Large intestine (tissue), 3 donors: ENCODE measurements around the gene SLC22A1. TPM values are rescaled to one million over a fixed set of nuclear protein-coding genes. Genes with fewer than 3 reads are reported as not detected.
"Not testable (repeated sequence)": the region's sequence is repeated elsewhere in the genome, so short reads cannot be mapped to it uniquely, and the experiment has no call there.

ENCODE experiments used
- DNase-seq, 2 donors: peaks; one replicate each; pipeline versions ENCODE4 v3.0.0 to v3.0.0-alpha.2; 2013
- H3K27ac ChIP-seq: one replicate; pipeline ENCODE4 v1.5.1; 2013; ENCODE audit warnings: low read length
- H3K27me3 ChIP-seq: 2 replicates; pipeline ENCODE4 v1.6.1; 2013; ENCODE audit warnings: low read length; ENCODE audit not compliant: control insufficient read depth, insufficient read depth
- H3K36me3 ChIP-seq: 2 replicates; pipeline ENCODE4 v1.6.1; 2013; ENCODE audit warnings: low read length; ENCODE audit not compliant: control insufficient read depth, insufficient read depth
- H3K4me1 ChIP-seq: one replicate; pipeline ENCODE4 v1.6.1; 2013; ENCODE audit warnings: low read length; ENCODE audit not compliant: control insufficient read depth, insufficient read depth
- H3K4me3 ChIP-seq: one replicate; pipeline ENCODE4 v1.5.1; 2013; ENCODE audit warnings: low read length
- H3K9me3 ChIP-seq: one replicate; pipeline ENCODE4 v1.6.1; 2013; ENCODE audit warnings: mild to moderate bottlenecking, low read depth, low read length, moderate library complexity; ENCODE audit not compliant: control insufficient read depth
- WGBS: methylation state at CpG from one replicate; pipeline ENCODE4 v1.1.5; 2013; ENCODE audit warnings: low lambda C conversion rate; ENCODE audit not compliant: insufficient coverage; 5-methylcytosine and 5-hydroxymethylcytosine counted together
- polyA plus RNA-seq: library from polyadenylated mRNA; unstranded; fragments of 120-200 nt; gene quantifications from one replicate; pipeline ENCODE4 v1.2.1, GENCODE V29; 2013

SLC22A1 gene
- polyA plus RNA-seq, 1 donor = 0.57 TPM

DNA sequence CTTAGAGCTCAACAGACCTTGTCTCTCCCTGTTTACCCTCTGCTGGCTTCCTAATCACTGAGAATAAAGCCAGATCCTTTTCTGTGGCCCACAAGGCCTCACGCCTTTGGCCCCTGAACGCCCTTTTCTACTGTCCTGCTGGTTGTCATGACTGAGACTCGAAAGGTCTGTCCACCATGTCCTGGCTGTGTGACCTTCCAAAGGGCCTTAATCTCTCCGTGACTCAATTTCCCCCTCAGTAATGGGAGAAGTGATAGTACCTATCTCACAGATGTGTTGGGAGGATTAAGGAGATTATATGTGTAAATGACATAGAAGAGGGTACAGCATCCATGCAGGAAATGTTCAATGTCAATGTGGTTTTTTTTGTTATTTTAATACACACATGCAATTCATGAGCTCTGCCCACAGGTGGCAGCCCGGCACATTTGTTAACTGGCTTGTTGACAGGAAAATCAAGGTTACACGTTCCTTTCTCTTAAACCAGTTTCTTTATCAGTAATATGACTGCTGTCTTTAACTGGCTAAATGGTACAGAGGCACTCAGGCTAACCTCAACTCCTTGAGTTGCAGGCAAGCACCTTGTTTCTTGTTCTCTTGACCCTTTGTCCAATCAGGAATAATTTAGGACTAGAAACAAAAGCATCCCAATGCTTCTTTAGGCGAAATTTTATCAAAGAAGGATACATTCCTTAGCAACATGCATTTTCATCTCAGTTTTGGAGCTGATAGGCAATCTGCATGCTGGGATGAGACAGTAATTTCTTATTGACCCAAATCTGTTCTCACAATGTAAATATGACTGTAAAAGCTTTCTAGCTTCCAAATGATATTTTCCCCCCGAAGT is 16.6 kb downstream of the SLC22A1 start:
- no peak overlapping the region for H3K27ac ChIP-seq
- WGBS = no CpG with 5 or more reads among the region's 8 CpGs
- no peaks in the 10 kb centered on the region for H3K9me3 ChIP-seq
- peaks cover 47% of the 10 kb centered on the region for H3K4me1 ChIP-seq
- DNase-seq = peak; percentile 44 to 73
- no peak overlapping the region for H3K4me3 ChIP-seq
- no peaks in the 10 kb centered on the region for H3K36me3 ChIP-seq
- no peaks in the 10 kb centered on the region for H3K27me3 ChIP-seq

DNA sequence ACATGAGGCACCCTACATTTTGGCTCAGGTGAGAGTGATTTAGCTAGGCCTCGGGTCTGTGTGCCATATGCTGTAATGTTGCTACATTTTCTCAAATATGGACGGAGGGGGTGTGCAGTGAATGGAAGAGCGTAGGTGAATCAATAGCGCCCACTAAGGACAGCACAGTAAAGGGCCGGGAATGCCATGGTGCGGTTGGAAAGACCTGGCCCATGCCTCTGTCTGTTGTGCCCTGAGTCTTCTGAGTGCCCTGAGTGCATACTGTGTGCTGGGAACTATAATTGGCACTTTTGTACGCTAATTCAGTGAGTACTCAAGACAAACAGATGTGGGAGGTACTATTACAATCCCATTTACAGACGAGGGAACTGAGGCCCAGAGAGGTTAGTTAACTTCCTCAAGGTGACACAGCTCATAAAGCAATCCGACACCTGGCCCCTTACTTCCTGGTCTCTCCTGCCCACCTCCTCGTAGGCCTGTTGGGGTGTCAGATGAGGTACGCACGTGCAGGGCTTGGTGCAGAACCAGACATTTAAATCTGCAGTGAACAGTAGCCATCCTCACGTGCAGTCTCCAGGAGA is 17.3 kb downstream of the SLC22A1 start:
- no peak overlapping the region for H3K27ac ChIP-seq

DNA sequence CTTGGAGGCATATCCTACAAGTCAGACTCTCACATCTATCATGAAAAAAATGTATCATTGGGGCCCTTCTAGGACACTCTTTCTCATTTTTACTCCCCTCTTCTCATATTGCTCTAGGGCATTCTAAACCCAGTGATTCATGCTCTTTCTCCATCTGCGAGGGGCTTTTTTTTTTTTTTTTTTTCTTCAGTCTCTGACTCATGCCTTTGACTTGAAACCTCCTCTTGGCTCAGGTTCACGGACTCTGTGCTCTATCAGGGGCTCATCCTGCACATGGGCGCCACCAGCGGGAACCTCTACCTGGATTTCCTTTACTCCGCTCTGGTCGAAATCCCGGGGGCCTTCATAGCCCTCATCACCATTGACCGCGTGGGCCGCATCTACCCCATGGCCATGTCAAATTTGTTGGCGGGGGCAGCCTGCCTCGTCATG is 17.8 kb downstream of the SLC22A1 start:
- Histone ChIP-seq H3K9me3 (no peaks in the 10 kb centered on the region), H3K27me3 (no peaks in the 10 kb centered on the region), H3K36me3 (no peaks in the 10 kb centered on the region), H3K27ac (no peak overlapping the region), H3K4me3 (no peak overlapping the region), H3K4me1 (peaks cover 46% of the 10 kb centered on the region)
- WGBS = 77% methylated on average over 2 of the region's 12 CpGs
- DNase-seq = no peak

More for the DNA sequence above, 17.3 kb downstream of the SLC22A1 start:
- Histone ChIP-seq H3K27me3 (no peaks in the 10 kb centered on the region), H3K36me3 (no peaks in the 10 kb centered on the region), H3K4me1 (peaks cover 47% of the 10 kb centered on the region), H3K9me3 (no peaks in the 10 kb centered on the region), H3K4me3 (no peak overlapping the region)
- WGBS = no CpG with 5 or more reads among the region's 13 CpGs
- DNase-seq = no peak

- not testable (repeated sequence) for H3K36me3 ChIP-seq, H3K9me3 ChIP-seq, DNase-seq, H3K4me3 ChIP-seq, H3K27ac ChIP-seq, H3K27me3 ChIP-seq
- H3K4me1 ChIP-seq = peaks cover 35% of the 10 kb centered on the region
- no CpG with 5 or more reads among the region's 3 CpGs for WGBS
These were observed 18.9 kb downstream of the SLC22A1 start for GRCh38 chr6:160140493-160140892.

DNA sequence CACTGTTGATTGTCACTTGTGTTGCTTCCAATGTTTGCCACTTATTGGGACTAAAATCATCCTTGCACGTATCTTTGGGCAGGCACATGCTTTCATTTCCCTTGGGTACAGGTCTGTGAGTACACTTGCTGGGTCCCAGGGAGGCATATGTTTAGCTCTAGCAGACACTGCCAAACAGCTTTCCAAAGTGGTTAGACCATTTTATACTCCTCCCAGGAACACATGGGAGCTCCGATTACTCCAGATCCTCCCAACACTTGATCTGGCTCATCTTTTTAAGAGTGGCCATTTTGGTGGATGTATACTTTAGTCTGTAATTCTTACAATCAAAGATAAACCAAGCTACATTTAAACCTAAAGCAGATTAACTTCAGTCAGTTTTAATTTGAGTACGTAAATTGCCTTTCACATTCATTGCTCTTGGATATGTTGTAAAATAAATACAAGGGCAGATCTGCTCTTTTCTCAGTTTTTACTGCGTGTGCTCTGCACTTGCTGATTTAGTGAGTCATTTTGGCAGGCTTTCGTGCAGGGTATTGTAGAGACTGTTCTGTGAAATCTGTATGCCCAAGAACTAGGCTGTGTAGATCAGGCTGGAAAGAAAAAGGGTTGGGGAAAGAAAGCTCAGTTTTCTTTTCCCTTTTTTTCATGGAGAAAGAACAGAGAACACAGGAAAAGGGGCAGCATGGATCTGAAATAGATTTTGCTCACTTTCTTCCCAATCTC is 19.5 kb downstream of the SLC22A1 start:
- Histone ChIP-seq H3K27me3 (no peaks in the 10 kb centered on the region), H3K36me3 (peaks cover 2% of the 10 kb centered on the region), H3K4me3 (no peak overlapping the region), H3K27ac (no peak overlapping the region), H3K9me3 (no peaks in the 10 kb centered on the region), H3K4me1 (peaks cover 29% of the 10 kb centered on the region)
- WGBS = no CpG with 5 or more reads among the region's 5 CpGs
- DNase-seq = no peak

DNA sequence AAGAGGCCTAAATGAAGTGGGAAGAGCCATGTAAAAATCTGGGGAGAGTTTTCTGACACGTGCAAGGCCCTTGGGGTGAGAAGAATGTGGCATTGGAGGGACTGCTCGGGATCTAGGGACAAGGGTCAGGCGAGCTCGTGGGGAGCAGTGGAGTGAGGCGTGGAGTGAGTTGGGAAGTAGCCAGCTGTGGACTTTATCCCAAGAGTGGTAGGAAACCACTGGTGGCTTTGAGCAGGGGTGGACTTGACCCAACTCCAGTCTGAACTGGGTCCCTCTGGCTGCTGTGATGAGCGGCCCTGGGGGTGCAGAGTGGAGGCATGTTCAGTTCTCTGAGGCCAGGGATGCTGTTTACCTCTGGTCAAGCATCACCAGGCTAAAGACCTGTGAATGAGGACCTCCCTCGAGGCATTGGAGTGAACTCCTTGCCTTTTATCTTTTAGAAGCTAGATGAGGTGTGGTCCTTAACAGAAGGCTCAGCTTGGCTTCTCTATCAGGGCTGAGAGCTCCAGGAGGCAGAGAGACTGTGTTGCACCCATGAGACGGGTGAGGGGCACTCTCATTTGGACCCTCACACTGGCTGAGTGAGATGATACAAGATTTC is 20.6 kb downstream of the SLC22A1 start:
- Histone ChIP-seq H3K4me3 (no peak overlapping the region), H3K4me1 (peaks cover 18% of the 10 kb centered on the region), H3K36me3 (peaks cover 2% of the 10 kb centered on the region), H3K27ac (no peak overlapping the region), H3K9me3 (no peaks in the 10 kb centered on the region), H3K27me3 (no peaks in the 10 kb centered on the region)
- WGBS = no CpG with 5 or more reads among the region's 8 CpGs
- DNase-seq = no peak

DNA sequence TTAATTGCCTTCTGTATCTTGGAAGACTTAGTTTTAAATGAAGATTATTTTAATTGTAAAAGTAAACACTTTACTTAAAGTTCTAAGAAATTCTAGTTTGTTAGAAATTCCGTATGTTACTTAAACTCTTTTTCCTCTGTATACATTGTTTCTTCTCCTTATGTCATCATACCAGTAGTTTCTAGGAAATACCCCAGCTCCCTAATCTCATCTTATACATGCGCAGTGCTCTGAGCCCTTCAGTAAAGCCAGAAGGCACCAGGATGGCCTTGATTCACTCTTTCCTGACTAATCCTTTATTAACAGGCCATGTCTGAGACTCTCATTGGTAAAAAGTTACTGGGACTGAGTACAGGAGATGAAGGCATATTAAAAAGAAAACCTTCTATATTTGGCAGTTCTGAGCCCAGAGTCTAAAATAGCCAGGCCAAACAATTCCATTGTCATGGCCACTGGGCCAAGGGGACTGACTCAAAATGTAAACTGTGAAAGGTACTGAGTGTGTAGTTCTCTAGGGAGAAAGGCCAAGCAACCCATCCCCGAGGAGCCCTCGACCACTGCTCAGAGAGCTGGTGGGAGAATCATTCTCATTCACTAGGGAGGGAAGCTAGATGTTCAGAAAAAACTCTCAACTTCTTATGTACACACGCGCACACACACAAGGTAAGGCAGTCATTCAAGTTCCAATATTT is 25.0 kb downstream of the SLC22A1 start:
- 100% methylated on average over 2 of the region's 6 CpGs for WGBS
- no peak for DNase-seq
- no peak overlapping the region for H3K27ac ChIP-seq

DNA sequence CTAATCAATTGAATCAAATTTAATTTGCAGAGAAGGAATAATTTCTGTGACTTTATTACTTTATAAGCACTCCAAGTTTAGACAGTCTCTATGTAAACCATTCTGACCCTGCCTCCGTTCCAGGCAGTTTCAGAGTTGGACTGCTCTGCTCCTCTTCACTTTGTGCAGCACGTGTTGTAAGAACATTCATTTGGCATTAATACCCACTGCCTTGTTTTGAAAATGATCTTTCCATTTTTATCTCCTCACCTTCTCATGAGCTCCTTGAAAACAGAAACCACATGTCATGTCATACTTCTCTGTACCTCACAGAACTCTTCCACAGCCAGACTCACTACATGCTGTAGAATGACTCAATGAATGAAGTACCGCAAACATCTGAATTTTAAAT is 25.5 kb downstream of the SLC22A1 start:
- no peaks in the 10 kb centered on the region for H3K4me1 ChIP-seq
- no peak for DNase-seq
- H3K4me3 ChIP-seq = no peak overlapping the region
- no peak overlapping the region for H3K27ac ChIP-seq
- peaks cover 2% of the 10 kb centered on the region for H3K36me3 ChIP-seq
- H3K27me3 ChIP-seq = no peaks in the 10 kb centered on the region
- WGBS = 100% methylated on average over 2 of the region's 3 CpGs
- no peaks in the 10 kb centered on the region for H3K9me3 ChIP-seq

More for the DNA sequence above, 25.0 kb downstream of the SLC22A1 start:
- Histone ChIP-seq H3K4me3 (no peak overlapping the region), H3K9me3 (no peaks in the 10 kb centered on the region), H3K36me3 (peaks cover 2% of the 10 kb centered on the region), H3K4me1 (no peaks in the 10 kb centered on the region), H3K27me3 (no peaks in the 10 kb centered on the region)

GRCh38 chr6:160154471-160154870 is 32.9 kb downstream of the SLC22A1 start:
- no peaks in the 10 kb centered on the region for H3K36me3 ChIP-seq
- no peak for DNase-seq
- no peak overlapping the region for H3K27ac ChIP-seq
- H3K4me1 ChIP-seq = no peaks in the 10 kb centered on the region
- 100% methylated on average over 1 of the region's 3 CpGs for WGBS
- H3K4me3 ChIP-seq = no peak overlapping the region
- H3K27me3 ChIP-seq = no peaks in the 10 kb centered on the region
- H3K9me3 ChIP-seq = peaks cover 2% of the 10 kb centered on the region

DNA sequence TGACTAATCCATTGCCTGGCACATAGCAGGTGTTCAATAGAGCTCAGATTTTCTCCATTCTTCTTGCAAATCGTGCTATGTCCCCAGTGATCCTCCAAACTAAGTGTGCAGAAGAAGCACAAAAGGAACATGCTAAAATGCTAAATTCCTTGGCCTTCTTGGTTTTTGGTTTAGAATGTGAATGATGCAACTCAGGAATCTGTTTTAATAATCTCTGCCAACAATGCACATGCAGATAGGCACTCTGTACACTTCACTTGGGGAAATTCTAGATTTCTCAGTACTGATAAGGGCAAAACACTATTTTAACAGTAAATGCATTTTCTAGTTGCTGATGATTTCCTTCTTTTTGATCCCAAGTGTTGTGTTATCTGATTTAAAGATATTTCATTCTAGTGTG is 35.2 kb downstream of the SLC22A1 start:
- Histone ChIP-seq H3K36me3 (no peaks in the 10 kb centered on the region), H3K27ac (no peak overlapping the region), H3K4me1 (peaks cover 12% of the 10 kb centered on the region), H3K4me3 (no peak overlapping the region), H3K27me3 (no peaks in the 10 kb centered on the region), H3K9me3 (peaks cover 2% of the 10 kb centered on the region)
- no peak for DNase-seq
- WGBS = no CpG with 5 or more reads among the region's 1 CpG
